IPS-15b (cell line): ENCODE data around the gene NFIX.

ENCODE experiments used
- H3K27me3 ChIP-seq: one replicate; pipeline ENCODE4 v1.6.1; 2013; ENCODE audit warnings: low read length; ENCODE audit not compliant: control insufficient read depth, insufficient read depth
- H3K36me3 ChIP-seq: one replicate; pipeline ENCODE4 v1.6.1; 2013; ENCODE audit warnings: low read length; ENCODE audit not compliant: control insufficient read depth, insufficient read depth
- H3K4me1 ChIP-seq: one replicate; pipeline ENCODE4 v1.6.1; 2013; ENCODE audit warnings: mild to moderate bottlenecking, low read length; ENCODE audit not compliant: control insufficient read depth, insufficient read depth
- H3K4me3 ChIP-seq: one replicate; pipeline ENCODE4 v1.5.1; 2013; ENCODE audit warnings: low read depth, low read length
- H3K9ac ChIP-seq: one replicate; pipeline ENCODE4 v1.6.1; 2013; ENCODE audit warnings: low read depth, mild to moderate bottlenecking, low read length
- H3K9me3 ChIP-seq: one replicate; pipeline ENCODE4 v1.6.1; 2013; ENCODE audit warnings: mild to moderate bottlenecking, low read length; ENCODE audit not compliant: control insufficient read depth, insufficient read depth

NFIX gene

GRCh38 chr19:13076320-13076719, 81.0 kb downstream of the NFIX start:
- H3K27me3 ChIP-seq = peaks cover 16% of the 10 kb centered on the region
- H3K36me3 ChIP-seq = no peaks in the 10 kb centered on the region

GRCh38 chr19:13076787-13077186, 81.5 kb downstream of the NFIX start:
- Histone ChIP-seq H3K4me3 (no peak overlapping the region), H3K9ac (no peak overlapping the region), H3K4me1 (peaks cover 16% of the 10 kb centered on the region), H3K36me3 (no peaks in the 10 kb centered on the region), H3K9me3 (no peaks in the 10 kb centered on the region), H3K27me3 (peaks cover 16% of the 10 kb centered on the region)

More at GRCh38 chr19:13076320-13076719, 81.0 kb downstream of the NFIX start:
- Histone ChIP-seq H3K4me1 (peaks cover 16% of the 10 kb centered on the region), H3K4me3 (no peak overlapping the region), H3K9ac (no peak overlapping the region), H3K9me3 (no peaks in the 10 kb centered on the region)

GRCh38 chr19:13077240-13077639, 82.0 kb downstream of the NFIX start:
- Histone ChIP-seq H3K9me3 (no peaks in the 10 kb centered on the region), H3K27me3 (peaks cover 16% of the 10 kb centered on the region), H3K4me3 (no peak overlapping the region), H3K9ac (no peak overlapping the region), H3K4me1 (peaks cover 16% of the 10 kb centered on the region), H3K36me3 (no peaks in the 10 kb centered on the region)

GRCh38 chr19:13078381-13078780, 83.1 kb downstream of the NFIX start:
- Histone ChIP-seq H3K4me3 (no peak overlapping the region), H3K9me3 (no peaks in the 10 kb centered on the region), H3K9ac (no peak overlapping the region), H3K27me3 (peaks cover 16% of the 10 kb centered on the region), H3K36me3 (no peaks in the 10 kb centered on the region), H3K4me1 (peaks cover 22% of the 10 kb centered on the region)

GRCh38 chr19:13078897-13079541, 83.7 kb downstream of the NFIX start:
- no peaks in the 10 kb centered on the region for H3K9me3 ChIP-seq
- no peaks in the 10 kb centered on the region for H3K36me3 ChIP-seq
- H3K4me3 ChIP-seq = no peak overlapping the region
- H3K4me1 ChIP-seq = peaks cover 22% of the 10 kb centered on the region
- no peak overlapping the region for H3K9ac ChIP-seq
- peaks cover 16% of the 10 kb centered on the region for H3K27me3 ChIP-seq

- Histone ChIP-seq H3K4me1 (peaks cover 22% of the 10 kb centered on the region), H3K4me3 (no peak overlapping the region), H3K27me3 (peaks cover 16% of the 10 kb centered on the region), H3K36me3 (no peaks in the 10 kb centered on the region), H3K9ac (no peak overlapping the region), H3K9me3 (no peaks in the 10 kb centered on the region)
Observed at GRCh38 chr19:13079542-13079986, 84.3 kb downstream of the NFIX start.

- no peaks in the 10 kb centered on the region for H3K9me3 ChIP-seq
- H3K4me3 ChIP-seq = no peak overlapping the region
- peaks cover 10% of the 10 kb centered on the region for H3K27me3 ChIP-seq
- H3K36me3 ChIP-seq = no peaks in the 10 kb centered on the region
- H3K4me1 ChIP-seq = peaks cover 22% of the 10 kb centered on the region
- H3K9ac ChIP-seq = no peak overlapping the region
Observed at GRCh38 chr19:13082192-13083007, 87.1 kb downstream of the NFIX start.

GRCh38 chr19:13083008-13083404, 87.7 kb downstream of the NFIX start:
- Histone ChIP-seq H3K36me3 (no peaks in the 10 kb centered on the region), H3K4me3 (no peak overlapping the region), H3K9me3 (no peaks in the 10 kb centered on the region), H3K27me3 (peaks cover 8% of the 10 kb centered on the region), H3K9ac (no peak overlapping the region), H3K4me1 (peaks cover 18% of the 10 kb centered on the region)

GRCh38 chr19:13083627-13084026, 88.4 kb downstream of the NFIX start:
- Histone ChIP-seq H3K4me3 (no peak overlapping the region), H3K27me3 (peaks cover 8% of the 10 kb centered on the region), H3K9me3 (no peaks in the 10 kb centered on the region), H3K4me1 (peaks cover 16% of the 10 kb centered on the region), H3K9ac (no peak overlapping the region), H3K36me3 (no peaks in the 10 kb centered on the region)

GRCh38 chr19:13085666-13086065, 90.4 kb downstream of the NFIX start:
- Histone ChIP-seq H3K4me3 (no peak overlapping the region), H3K9ac (no peak overlapping the region), H3K4me1 (peaks cover 7% of the 10 kb centered on the region), H3K9me3 (no peaks in the 10 kb centered on the region), H3K27me3 (peaks cover 7% of the 10 kb centered on the region), H3K36me3 (no peaks in the 10 kb centered on the region)

- peaks cover 7% of the 10 kb centered on the region for H3K27me3 ChIP-seq
- peaks cover 10% of the 10 kb centered on the region for H3K4me1 ChIP-seq
- no peaks in the 10 kb centered on the region for H3K36me3 ChIP-seq
- H3K9me3 ChIP-seq = no peaks in the 10 kb centered on the region
- no peak overlapping the region for H3K4me3 ChIP-seq
- no peak overlapping the region for H3K9ac ChIP-seq
Observed at GRCh38 chr19:13086341-13086740, 91.1 kb downstream of the NFIX start.

GRCh38 chr19:13087295-13087694, 92.0 kb downstream of the NFIX start:
- Histone ChIP-seq H3K9ac (no peak overlapping the region), H3K27me3 (peaks cover 13% of the 10 kb centered on the region), H3K36me3 (no peaks in the 10 kb centered on the region), H3K9me3 (no peaks in the 10 kb centered on the region), H3K4me1 (peaks cover 14% of the 10 kb centered on the region), H3K4me3 (no peak overlapping the region)
